Suprapubic skin (tissue), 3 donors: ENCODE results near the gene TPCN2.

Experiments
- POLR2A ChIP-seq, 2 donors: fragments of 450-650 bp; IDR thresholded peaks; one replicate each; pipeline ENCODE4 v1.6.1; 2017; ENCODE audit warnings: antibody characterized with exemption in 2 of 2, mild to moderate bottlenecking in 2 of 2, moderate library complexity in 2 of 2
- TF ChIP-seq, protein P1 (sequence below), 2 donors: fragments of 200-600 bp in 1 of 2; fragments of 450-650 bp in 1 of 2; sonication (generic) in 1 of 2; IDR thresholded peaks; one replicate each; pipeline ENCODE4 v1.5.1; 2016 to 2019; ENCODE audit warnings: antibody characterized with exemption in 2 of 2, mild to moderate bottlenecking in 1 of 2, moderate library complexity in 1 of 2

DNA sequence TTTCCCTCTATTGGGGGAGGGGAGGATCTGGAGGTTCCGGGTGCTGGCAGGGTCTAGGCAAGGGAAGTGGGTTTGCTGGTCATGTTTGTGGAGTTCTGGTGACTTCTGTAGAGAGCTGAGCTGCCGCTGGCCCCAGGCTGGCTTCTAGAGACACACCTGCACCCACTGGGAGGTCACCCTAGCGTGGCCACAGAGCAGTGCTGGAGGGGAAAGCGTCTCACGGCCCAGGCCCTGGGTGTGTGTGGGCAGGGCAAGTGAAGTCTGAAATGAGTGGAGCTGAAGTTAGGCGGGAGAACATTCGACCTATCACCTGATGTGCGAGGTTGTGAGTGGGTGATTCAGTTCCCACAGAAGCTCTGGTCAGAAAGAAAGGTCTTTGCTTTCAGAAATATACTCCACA is 134.9 kb downstream of the TPCN2 start:
- no peak for TF ChIP-seq POLR2A (IDR thresholded peaks at IDR 0.05)
- TF ChIP-seq, protein P1, sequence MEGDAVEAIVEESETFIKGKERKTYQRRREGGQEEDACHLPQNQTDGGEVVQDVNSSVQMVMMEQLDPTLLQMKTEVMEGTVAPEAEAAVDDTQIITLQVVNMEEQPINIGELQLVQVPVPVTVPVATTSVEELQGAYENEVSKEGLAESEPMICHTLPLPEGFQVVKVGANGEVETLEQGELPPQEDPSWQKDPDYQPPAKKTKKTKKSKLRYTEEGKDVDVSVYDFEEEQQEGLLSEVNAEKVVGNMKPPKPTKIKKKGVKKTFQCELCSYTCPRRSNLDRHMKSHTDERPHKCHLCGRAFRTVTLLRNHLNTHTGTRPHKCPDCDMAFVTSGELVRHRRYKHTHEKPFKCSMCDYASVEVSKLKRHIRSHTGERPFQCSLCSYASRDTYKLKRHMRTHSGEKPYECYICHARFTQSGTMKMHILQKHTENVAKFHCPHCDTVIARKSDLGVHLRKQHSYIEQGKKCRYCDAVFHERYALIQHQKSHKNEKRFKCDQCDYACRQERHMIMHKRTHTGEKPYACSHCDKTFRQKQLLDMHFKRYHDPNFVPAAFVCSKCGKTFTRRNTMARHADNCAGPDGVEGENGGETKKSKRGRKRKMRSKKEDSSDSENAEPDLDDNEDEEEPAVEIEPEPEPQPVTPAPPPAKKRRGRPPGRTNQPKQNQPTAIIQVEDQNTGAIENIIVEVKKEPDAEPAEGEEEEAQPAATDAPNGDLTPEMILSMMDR (IDR thresholded peaks at IDR 0.05) = no peak
